K562 (cell line): ENCODE results near the gene XPO1. TPM values are rescaled to one million over a fixed set of nuclear protein-coding genes. Genes with fewer than 3 reads are reported as not detected.

Source experiments
- ARID2 ChIP-seq: fragments of 450-650 bp; IDR thresholded peaks from 2 replicates; pipeline ENCODE4 v1.6.1; 2017; ENCODE audit warnings: antibody characterized with exemption, mild to moderate bottlenecking
- ATF1 ChIP-seq, 2 experiments: fragments of 450-650 bp in 1 of 2; IDR thresholded peaks; 2 replicates each; pipeline ENCODE4 v1.6.1; 2016; ENCODE audit warnings: missing compliant biosample characterization in 1 of 2, missing genetic modification characterization in 1 of 2
- CTCF ChIP-seq, 3 experiments: IDR thresholded peaks in 2 of 3; conservative IDR thresholded peaks in 1 of 3; 2 replicates each; pipeline ENCODE4 v1.5.1; 2011 to 2012; ENCODE audit warnings: low read length in 3 of 3, mild to moderate bottlenecking in 3 of 3, control low read depth in 2 of 3, improper control_type of control experiment in 1 of 3, inconsistent platforms in 1 of 3, low read depth in 1 of 3, mixed read lengths in 1 of 3, moderate library complexity in 1 of 3; ENCODE audit not compliant: insufficient read depth in 2 of 3
- FOXM1 ChIP-seq, 2 experiments: fragments of 450-650 bp in 1 of 2; sonication (generic) in 1 of 2; formaldehyde crosslinking in 1 of 2; IDR thresholded peaks; 2 replicates each; pipeline versions ENCODE4 v1.6.1 to v1.9.0; 2017 to 2022; ENCODE audit warnings: low read depth in 2 of 2, mild to moderate bottlenecking in 2 of 2, missing genetic modification reagents in 1 of 2, moderate library complexity in 1 of 2
- GATAD2A ChIP-seq: fragments of 450-650 bp; IDR thresholded peaks from 2 replicates; pipeline ENCODE4 v1.6.1; 2017
- GTF2E2 ChIP-seq: fragments of 200-800 bp; sonication (Bioruptor generic); IDR thresholded peaks from 2 replicates; pipeline ENCODE4 v1.6.1; 2016; ENCODE audit warnings: missing genetic modification characterization, missing compliant biosample characterization
- IFI16 ChIP-seq: fragments of 250-450 bp; sonication (Bioruptor Pico); IDR thresholded peaks from 2 replicates; pipeline ENCODE4 v2.1.2; 2022; ENCODE audit warnings: mild to moderate bottlenecking, inconsistent platforms
- MBD2 ChIP-seq: sonication (generic); IDR thresholded peaks from 2 replicates; pipeline ENCODE4 v1.6.1; 2016; ENCODE audit warnings: low read depth, borderline replicate concordance
- NCOA1 ChIP-seq: fragments of 450-650 bp; IDR thresholded peaks from 2 replicates; pipeline ENCODE4 v1.6.1; 2016; ENCODE audit warnings: low read depth
- POLR2G ChIP-seq: fragments of 200-400 bp; formaldehyde crosslinking; IDR thresholded peaks from 2 replicates; pipeline ENCODE4 v1.6.1; 2017; ENCODE audit warnings: low read depth, mild to moderate bottlenecking, antibody characterized with exemption, low read length, moderate library complexity
- PTBP1 ChIP-seq: fragments of 200-400 bp; formaldehyde crosslinking; IDR thresholded peaks from 2 replicates; pipeline ENCODE4 v1.6.1; 2017; ENCODE audit warnings: low read depth, low read length
- SMAD2 ChIP-seq: fragments of 150-350 bp; IDR thresholded peaks from 2 replicates; pipeline ENCODE4 v1.6.1; 2014; ENCODE audit warnings: low read depth, mild to moderate bottlenecking, low read length
- SMARCC2 ChIP-seq: fragments of 450-650 bp; IDR thresholded peaks from 2 replicates; pipeline ENCODE4 v1.6.1; 2017; ENCODE audit warnings: antibody characterized with exemption, moderate library complexity, mild to moderate bottlenecking, low read depth
- TAF1 ChIP-seq: IDR thresholded peaks from 2 replicates; pipeline ENCODE4 v1.6.1; 2011; ENCODE audit warnings: mild to moderate bottlenecking, low read length, moderate library complexity; ENCODE audit not compliant: insufficient read depth, control insufficient read depth, severe bottlenecking; ENCODE audit errors: extremely low read depth
- ZNF263 ChIP-seq: sonication (generic); formaldehyde crosslinking; IDR thresholded peaks from 2 replicates; pipeline ENCODE4 v1.8.0; 2022; ENCODE audit warnings: mild to moderate bottlenecking, missing genetic modification reagents, borderline replicate concordance
- ZNF436 ChIP-seq: fragments of 250-450, 450-650 bp; sonication (Bioruptor Pico); formaldehyde crosslinking; IDR thresholded peaks from 2 replicates; pipeline ENCODE4 v1.7.0; 2020; ENCODE audit warnings: mild to moderate bottlenecking
- polyA plus RNA-seq, 8 experiments: library from polyadenylated mRNA; depleted of rRNA in 4 of 8; stranded (reverse) in 5 of 8; unstranded in 3 of 8; fragments of >200 nt; fragmentation: Nextera tagmentation in 2 of 8; fragmentation: Illumina TruSeq in 1 of 8; extraction: Ambion mirVana in 2 of 8; extraction: Trizol in 1 of 8; gene quantifications; 2 replicates each; pipeline versions ENCODE4 v1.2.1 to v1.2.3, GENCODE V29; 2011 to 2014; ENCODE audit warnings: inconsistent platforms in 1 of 8, missing spikeins in 1 of 8
- total RNA-seq, 7 experiments: library from RNA; depleted of rRNA in 6 of 7; stranded (reverse); fragments of >200 nt in 6 of 7; fragmentation: Illumina TruSeq in 2 of 7; extraction: Trizol in 2 of 7; gene quantifications; 2 replicates each; pipeline versions ENCODE4 v1.2.1 to v1.2.3, GENCODE V29; 2011 to 2021; ENCODE audit warnings: low replicate concordance in 1 of 7
- TF ChIP-seq, protein P1 (sequence below): sonication (generic); formaldehyde crosslinking; IDR thresholded peaks from 2 replicates; pipeline ENCODE4 v1.8.0; 2022; ENCODE audit warnings: mild to moderate bottlenecking, missing genetic modification reagents
- TF ChIP-seq, protein P2 (sequence below): fragments of 450-650 bp; formaldehyde crosslinking; IDR thresholded peaks from 2 replicates; pipeline ENCODE4 v1.4.0; 2020; ENCODE audit warnings: mild to moderate bottlenecking, moderate library complexity
- TF ChIP-seq, protein P3 (sequence below): sonication (generic); formaldehyde crosslinking; IDR thresholded peaks from 2 replicates; pipeline ENCODE4 v1.8.1; 2023; ENCODE audit warnings: mild to moderate bottlenecking, missing genetic modification reagents
- TF ChIP-seq, protein P4 (sequence below): fragments of 450-650 bp; IDR thresholded peaks from 2 replicates; pipeline ENCODE4 v1.6.1; 2016

XPO1 gene
- total and polyA plus RNA-seq, 9 of the 15 experiments (the other 6 are each of a cell fraction or from before 2014, with no cell fraction given): 86.2 to 307 (median 216) TPM

DNA sequence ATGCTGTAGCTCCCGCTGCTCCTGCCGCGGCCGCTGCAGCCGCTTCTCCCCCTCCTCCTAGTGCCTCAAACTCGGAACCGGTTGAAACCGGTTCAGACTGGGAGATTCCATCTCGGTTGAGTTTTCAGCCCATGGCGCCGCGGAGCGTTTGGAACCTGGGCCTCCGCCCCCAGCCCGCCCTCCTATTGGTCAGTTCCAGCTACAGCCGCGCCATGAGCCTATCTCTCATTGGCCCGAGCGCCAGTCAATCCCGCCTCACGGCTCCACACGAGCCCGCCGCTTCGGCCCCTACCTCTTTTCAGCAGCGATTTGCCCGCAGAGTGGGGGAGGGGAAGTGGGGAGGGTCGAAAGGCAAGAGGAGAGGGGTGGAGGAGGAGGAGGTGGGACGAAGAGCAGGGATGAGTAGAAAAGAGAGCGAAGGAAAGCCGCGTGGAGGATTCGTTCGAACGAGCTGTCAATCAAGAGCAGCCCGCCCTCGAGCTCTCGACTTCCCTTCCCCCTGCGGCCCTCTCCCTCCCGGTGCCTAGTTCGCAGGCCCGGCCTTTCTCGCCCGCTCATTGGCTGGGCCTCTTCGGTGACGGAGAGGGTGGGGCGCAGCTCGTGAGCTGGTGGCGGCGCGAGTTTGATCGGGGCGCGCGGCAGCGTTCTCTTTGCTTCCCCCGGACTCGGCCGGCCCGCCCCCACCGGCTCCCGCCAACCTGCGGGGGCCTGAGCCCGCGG lies at the start of gene XPO1 (continued):
- TF ChIP-seq POLR2G: peak; percentile 90
- peak; percentile 17; the same call in 1 of the 2 replicates for TF ChIP-seq GATAD2A
- TF ChIP-seq MBD2: peak; percentile 96
- no peak; a peak in 1 of 6 replicates for TF ChIP-seq CTCF (IDR thresholded peaks at IDR 0.05 in 2 of 3, conservative IDR thresholded peaks at IDR 0.05 in 1 of 3; ENCODE audit: insufficient read depth in 2 of 3, low read depth in 1 of 3, low read length in 3 of 3)
- peak; percentile 87 for TF ChIP-seq NCOA1
- TF ChIP-seq, protein P1, sequence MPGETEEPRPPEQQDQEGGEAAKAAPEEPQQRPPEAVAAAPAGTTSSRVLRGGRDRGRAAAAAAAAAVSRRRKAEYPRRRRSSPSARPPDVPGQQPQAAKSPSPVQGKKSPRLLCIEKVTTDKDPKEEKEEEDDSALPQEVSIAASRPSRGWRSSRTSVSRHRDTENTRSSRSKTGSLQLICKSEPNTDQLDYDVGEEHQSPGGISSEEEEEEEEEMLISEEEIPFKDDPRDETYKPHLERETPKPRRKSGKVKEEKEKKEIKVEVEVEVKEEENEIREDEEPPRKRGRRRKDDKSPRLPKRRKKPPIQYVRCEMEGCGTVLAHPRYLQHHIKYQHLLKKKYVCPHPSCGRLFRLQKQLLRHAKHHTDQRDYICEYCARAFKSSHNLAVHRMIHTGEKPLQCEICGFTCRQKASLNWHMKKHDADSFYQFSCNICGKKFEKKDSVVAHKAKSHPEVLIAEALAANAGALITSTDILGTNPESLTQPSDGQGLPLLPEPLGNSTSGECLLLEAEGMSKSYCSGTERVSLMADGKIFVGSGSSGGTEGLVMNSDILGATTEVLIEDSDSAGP (CRISPR knock-in tag): no peak
- TF ChIP-seq ATF1 (CRISPR knock-in tag; IDR thresholded peaks at IDR 0.05): peak; percentile 55; the same call in 1 of the 2 replicates
- peak; percentile 93 for TF ChIP-seq ATF1 (tag; IDR thresholded peaks at IDR 0.05)
- no peak for TF ChIP-seq SMARCC2
- no peak for TF ChIP-seq PTBP1
- TF ChIP-seq, protein P2, sequence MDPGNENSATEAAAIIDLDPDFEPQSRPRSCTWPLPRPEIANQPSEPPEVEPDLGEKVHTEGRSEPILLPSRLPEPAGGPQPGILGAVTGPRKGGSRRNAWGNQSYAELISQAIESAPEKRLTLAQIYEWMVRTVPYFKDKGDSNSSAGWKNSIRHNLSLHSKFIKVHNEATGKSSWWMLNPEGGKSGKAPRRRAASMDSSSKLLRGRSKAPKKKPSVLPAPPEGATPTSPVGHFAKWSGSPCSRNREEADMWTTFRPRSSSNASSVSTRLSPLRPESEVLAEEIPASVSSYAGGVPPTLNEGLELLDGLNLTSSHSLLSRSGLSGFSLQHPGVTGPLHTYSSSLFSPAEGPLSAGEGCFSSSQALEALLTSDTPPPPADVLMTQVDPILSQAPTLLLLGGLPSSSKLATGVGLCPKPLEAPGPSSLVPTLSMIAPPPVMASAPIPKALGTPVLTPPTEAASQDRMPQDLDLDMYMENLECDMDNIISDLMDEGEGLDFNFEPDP (CRISPR knock-in tag): no peak
- TF ChIP-seq, protein P3, sequence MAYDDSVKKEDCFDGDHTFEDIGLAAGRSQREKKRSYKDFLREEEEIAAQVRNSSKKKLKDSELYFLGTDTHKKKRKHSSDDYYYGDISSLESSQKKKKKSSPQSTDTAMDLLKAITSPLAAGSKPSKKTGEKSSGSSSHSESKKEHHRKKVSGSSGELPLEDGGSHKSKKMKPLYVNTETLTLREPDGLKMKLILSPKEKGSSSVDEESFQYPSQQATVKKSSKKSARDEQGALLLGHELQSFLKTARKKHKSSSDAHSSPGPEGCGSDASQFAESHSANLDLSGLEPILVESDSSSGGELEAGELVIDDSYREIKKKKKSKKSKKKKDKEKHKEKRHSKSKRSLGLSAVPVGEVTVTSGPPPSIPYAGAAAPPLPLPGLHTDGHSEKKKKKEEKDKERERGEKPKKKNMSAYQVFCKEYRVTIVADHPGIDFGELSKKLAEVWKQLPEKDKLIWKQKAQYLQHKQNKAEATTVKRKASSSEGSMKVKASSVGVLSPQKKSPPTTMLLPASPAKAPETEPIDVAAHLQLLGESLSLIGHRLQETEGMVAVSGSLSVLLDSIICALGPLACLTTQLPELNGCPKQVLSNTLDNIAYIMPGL: 0 out of 2 replicates have a peak, but pooled peaks have one; percentile 55
- peak; percentile 66 for TF ChIP-seq FOXM1 (IDR thresholded peaks at IDR 0.05; ENCODE audit: low read depth)
- no peak for TF ChIP-seq FOXM1 (CRISPR knock-in tag; IDR thresholded peaks at IDR 0.05; ENCODE audit: low read depth)
- TF ChIP-seq, protein P4, sequence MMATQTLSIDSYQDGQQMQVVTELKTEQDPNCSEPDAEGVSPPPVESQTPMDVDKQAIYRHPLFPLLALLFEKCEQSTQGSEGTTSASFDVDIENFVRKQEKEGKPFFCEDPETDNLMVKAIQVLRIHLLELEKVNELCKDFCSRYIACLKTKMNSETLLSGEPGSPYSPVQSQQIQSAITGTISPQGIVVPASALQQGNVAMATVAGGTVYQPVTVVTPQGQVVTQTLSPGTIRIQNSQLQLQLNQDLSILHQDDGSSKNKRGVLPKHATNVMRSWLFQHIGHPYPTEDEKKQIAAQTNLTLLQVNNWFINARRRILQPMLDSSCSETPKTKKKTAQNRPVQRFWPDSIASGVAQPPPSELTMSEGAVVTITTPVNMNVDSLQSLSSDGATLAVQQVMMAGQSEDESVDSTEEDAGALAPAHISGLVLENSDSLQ: peak; percentile 100
- no peak for TF ChIP-seq ARID2
- no peak for TF ChIP-seq ZNF436 (CRISPR knock-in tag)
- peak; percentile 97 for TF ChIP-seq ZNF263 (CRISPR knock-in tag)
- no peak for TF ChIP-seq SMAD2
- peak; percentile 81; the same call in 1 of the 2 replicates for TF ChIP-seq GTF2E2 (tag)
- TF ChIP-seq IFI16 (CRISPR knock-in tag): no peak
- peak; percentile 94 for TF ChIP-seq TAF1
